ENCODE results near the gene NANOS1. TPM values are rescaled to one million over a fixed set of nuclear protein-coding genes. Genes with fewer than 3 reads are reported as not detected.

The NANOS1 gene
- polyA plus RNA-seq, 2 of the 4 experiments (the other 2 are of a cell fraction) = 1.4 to 2.9 TPM

GRCh38 chr10:119045561-119045960, 16.0 kb downstream of the NANOS1 start:
- Histone ChIP-seq H3K4me3 (no peak overlapping the region), H3K9me3 (no peaks in the 10 kb centered on the region), H3K4me2 (no peak overlapping the region), H3K27ac (no peak overlapping the region), H3K4me1 (peaks cover 7% of the 10 kb centered on the region; the same call in 1 of the 3 replicates)
- WGBS (ENCODE audit: missing lambda C conversion rate) = 93% methylated on average over 7 of the region's 7 CpGs
- FAIRE-seq (no peak), ATAC-seq (no peak), DNase-seq (ENCODE audit: low read depth in 1 of 2, low spot score in 1 of 2) (no peak)
- TF ChIP-seq HOXB13 (CRISPR knock-in tag; IDR thresholded peaks at IDR 0.05; ENCODE audit: low read depth) = no peak
- TF ChIP-seq POLR2AphosphoS2 (conservative IDR thresholded peaks at IDR 0.05; ENCODE audit: low read length) = no peak
- no peak for TF ChIP-seq BCL3 (IDR thresholded peaks at IDR 0.05)
- no peak for TF ChIP-seq EP300 (IDR thresholded peaks at IDR 0.05)
- no peak for TF ChIP-seq SREBF2 (IDR thresholded peaks at IDR 0.05)
- TF ChIP-seq PHF8 (IDR thresholded peaks at IDR 0.05; ENCODE audit: borderline replicate concordance, low read depth) = no peak
- TF ChIP-seq FOSB (CRISPR knock-in tag; IDR thresholded peaks at IDR 0.05) = no peak
- TF ChIP-seq, protein P1, sequence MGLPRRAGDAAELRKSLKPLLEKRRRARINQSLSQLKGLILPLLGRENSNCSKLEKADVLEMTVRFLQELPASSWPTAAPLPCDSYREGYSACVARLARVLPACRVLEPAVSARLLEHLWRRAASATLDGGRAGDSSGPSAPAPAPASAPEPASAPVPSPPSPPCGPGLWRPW (IDR thresholded peaks at IDR 0.05) = no peak
- TF ChIP-seq MAFK (IDR thresholded peaks at IDR 0.05; ENCODE audit: partially characterized antibody) = no peak
- TF ChIP-seq JUN (IDR thresholded peaks at IDR 0.05) = no peak
- TF ChIP-seq EHMT2 (IDR thresholded peaks at IDR 0.05; ENCODE audit: low read depth) = no peak
- TF ChIP-seq ZFP36 (IDR thresholded peaks at IDR 0.05; ENCODE audit: borderline replicate concordance, partially characterized antibody) = no peak
- no peak for TF ChIP-seq CHD4 (IDR thresholded peaks at IDR 0.05; ENCODE audit: borderline replicate concordance)
- no peak for TF ChIP-seq POLR2A (IDR thresholded peaks at IDR 0.05; ENCODE audit: low read length)
- TF ChIP-seq JUNB (IDR thresholded peaks at IDR 0.05) = no peak
- no peak for TF ChIP-seq BHLHE40 (IDR thresholded peaks at IDR 0.05; ENCODE audit: low read depth, low read length)
- TF ChIP-seq HDAC2 (IDR thresholded peaks at IDR 0.05) = no peak
- CTCF ChIA-PET = interaction anchor here (1.0 kb wide), 2 partner anchors 8 to 15 kb away, joined by 3 to 4 read pairs; no protein-coding TSS in a partner anchor
- POLR2A ChIA-PET = no interaction called here

GRCh38 chr10:119049361-119049760, 19.8 kb downstream of the NANOS1 start:
- H3K4me3 ChIP-seq = no peak overlapping the region
- no peak overlapping the region for H3K27ac ChIP-seq
- TF ChIP-seq ESRRA (IDR thresholded peaks at IDR 0.05; ENCODE audit: borderline replicate concordance, low read length) = no peak
- TF ChIP-seq TFCP2L1 (CRISPR knock-in tag; IDR thresholded peaks at IDR 0.05) = no peak
- no peak for TF ChIP-seq BCL3 (IDR thresholded peaks at IDR 0.05)
- ChIA-PET CTCF (interaction anchor here (1.1 kb wide), 1 partner anchor 9 kb away, joined by 3 read pairs; no protein-coding TSS in a partner anchor), POLR2A (no interaction called here)
- no peaks in the 10 kb centered on the region for H3K9me3 ChIP-seq
- no peak for DNase-seq (ENCODE audit: low read depth in 1 of 2, low spot score in 1 of 2)
- ATAC-seq = no peak
- peaks cover 7% of the 10 kb centered on the region; the same call in 1 of the 3 replicates for H3K4me1 ChIP-seq
- 88% methylated on average over 5 of the region's 5 CpGs for WGBS (ENCODE audit: missing lambda C conversion rate)
- FAIRE-seq = no peak
- no peak overlapping the region for H3K4me2 ChIP-seq

DNA sequence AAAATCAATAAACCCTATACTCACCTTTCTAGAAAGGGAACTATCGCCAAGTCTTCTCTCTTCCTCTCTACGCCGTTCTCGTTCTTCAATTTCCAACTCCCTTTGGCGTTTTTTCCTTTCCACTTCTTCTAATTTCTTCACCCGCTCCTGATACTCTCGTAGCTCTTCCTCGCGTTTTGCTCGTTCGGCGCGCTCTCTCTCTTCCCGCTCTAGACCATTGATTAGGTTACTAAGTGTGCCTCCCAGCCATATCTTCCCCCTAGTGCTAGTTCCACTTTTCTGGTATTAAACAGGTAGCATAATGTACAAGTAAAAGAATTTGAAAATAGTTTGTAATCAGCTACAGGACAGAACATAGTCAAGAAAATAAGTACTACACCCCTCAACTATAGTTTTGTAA, 20.3 kb downstream of the NANOS1 start:
- no peak for DNase-seq (ENCODE audit: low read depth in 1 of 2, low spot score in 1 of 2)
- 97% methylated on average over 14 of the region's 14 CpGs for WGBS (ENCODE audit: missing lambda C conversion rate)
- Histone ChIP-seq H3K9me3 (no peaks in the 10 kb centered on the region), H3K27ac (no peak overlapping the region), H3K4me3 (no peak overlapping the region), H3K4me1 (peaks cover 7% of the 10 kb centered on the region; the same call in 1 of the 3 replicates), H3K4me2 (no peak overlapping the region)
- ATAC-seq = no peak
- ChIA-PET CTCF (interaction anchor here (1.1 kb wide), 1 partner anchor 9 kb away, joined by 3 read pairs; no protein-coding TSS in a partner anchor), POLR2A (no interaction called here)
- TF ChIP-seq SMC3 (IDR thresholded peaks at IDR 0.05) (no peak), GATA3 (IDR thresholded peaks at IDR 0.05; ENCODE audit: borderline replicate concordance) (no peak), JUN (IDR thresholded peaks at IDR 0.05) (no peak), RAD21 (conservative IDR thresholded peaks at IDR 0.05 in 1 of 2, IDR thresholded peaks at IDR 0.05 in 1 of 2) (no peak), KDM5A (IDR thresholded peaks at IDR 0.05) (no peak), HDAC2 (IDR thresholded peaks at IDR 0.05) (no peak), HEYL (CRISPR knock-in tag; IDR thresholded peaks at IDR 0.05) (no peak), EP300 (IDR thresholded peaks at IDR 0.05) (no peak), MAZ (IDR thresholded peaks at IDR 0.05; ENCODE audit: borderline replicate concordance, low read depth, low read length) (no peak), RCOR1 (IDR thresholded peaks at IDR 0.05; ENCODE audit: low read depth, low read length) (no peak), ZFP36 (IDR thresholded peaks at IDR 0.05; ENCODE audit: borderline replicate concordance, partially characterized antibody) (no peak)
- TF ChIP-seq, protein P2, sequence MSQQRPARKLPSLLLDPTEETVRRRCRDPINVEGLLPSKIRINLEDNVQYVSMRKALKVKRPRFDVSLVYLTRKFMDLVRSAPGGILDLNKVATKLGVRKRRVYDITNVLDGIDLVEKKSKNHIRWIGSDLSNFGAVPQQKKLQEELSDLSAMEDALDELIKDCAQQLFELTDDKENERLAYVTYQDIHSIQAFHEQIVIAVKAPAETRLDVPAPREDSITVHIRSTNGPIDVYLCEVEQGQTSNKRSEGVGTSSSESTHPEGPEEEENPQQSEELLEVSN (IDR thresholded peaks at IDR 0.05; ENCODE audit: borderline replicate concordance, low read depth) = no peak
- FAIRE-seq = no peak

Measured in A549 (cell line).